CD14-positive monocyte (primary cell): ENCODE measurements around the gene LRRC28. TPM values are rescaled to one million over a fixed set of nuclear protein-coding genes. Genes with fewer than 3 reads are reported as not detected.

Experiments used
- DNase-seq, 3 donors: peaks; one replicate each; pipeline ENCODE4 v3.0.0-alpha.2; 2011 to 2022
- H2AFZ ChIP-seq: 2 replicates; pipeline ENCODE4 v1.6.0; 2012; ENCODE audit warnings: mild to moderate bottlenecking, low read depth, low read length, inconsistent platforms; ENCODE audit not compliant: insufficient read depth, poor library complexity, severe bottlenecking
- H3K27ac ChIP-seq, 2 donors: 1 replicate in 1 of 2; 2 replicates in 1 of 2; pipeline ENCODE4 v1.5.1; 2012 to 2013; ENCODE audit warnings: low read length in 2 of 2, control low read depth in 1 of 2, inconsistent platforms in 1 of 2, low read depth in 1 of 2, mild to moderate bottlenecking in 1 of 2
- H3K27me3 ChIP-seq, 2 donors: one replicate each; pipeline versions ENCODE4 v1.6.0 to v1.6.1; 2011 to 2013; ENCODE audit warnings: low read length in 2 of 2; ENCODE audit not compliant: control insufficient read depth in 2 of 2, insufficient read depth in 2 of 2
- H3K36me3 ChIP-seq, 2 donors: replicated peaks in 1 of 2; 1 replicate in 1 of 2; 2 replicates in 1 of 2; pipeline versions ENCODE4 v1.5.1 to v1.6.1; 2012 to 2013; ENCODE audit warnings: low read length in 2 of 2, control low read depth in 1 of 2, inconsistent platforms in 1 of 2, mild to moderate bottlenecking in 1 of 2; ENCODE audit not compliant: insufficient read depth in 2 of 2, control insufficient read depth in 1 of 2
- H3K4me1 ChIP-seq, 2 donors: 1 replicate in 1 of 2; 2 replicates in 1 of 2; pipeline versions ENCODE4 v1.5.1 to v1.6.1; 2012 to 2013; ENCODE audit warnings: low read length in 2 of 2, control low read depth in 1 of 2, inconsistent platforms in 1 of 2, mild to moderate bottlenecking in 1 of 2, moderate library complexity in 1 of 2; ENCODE audit not compliant: insufficient read depth in 2 of 2, control insufficient read depth in 1 of 2
- H3K4me2 ChIP-seq: replicated peaks from 2 replicates; pipeline ENCODE3; 2012; ENCODE audit warnings: low read length, moderate library complexity, mild to moderate bottlenecking; ENCODE audit not compliant: poor library complexity, severe bottlenecking; ENCODE audit errors: extremely low read depth
- H3K4me3 ChIP-seq, 3 experiments: fragments of 200-600 bp in 1 of 3; sonication (generic) in 1 of 3; replicated peaks in 1 of 3; 1 replicate in 2 of 3; 2 replicates in 1 of 3; pipeline ENCODE4 v1.5.1; 2011 to 2013; ENCODE audit warnings: low read length in 3 of 3, mild to moderate bottlenecking in 3 of 3, control low read depth in 2 of 3, low read depth in 2 of 3, inconsistent platforms in 1 of 3, moderate library complexity in 1 of 3
- H3K79me2 ChIP-seq: 2 replicates; pipeline ENCODE4 v1.6.0; 2012; ENCODE audit warnings: mild to moderate bottlenecking, control low read depth, inconsistent platforms, low read length, moderate library complexity; ENCODE audit not compliant: insufficient read depth
- H3K9ac ChIP-seq: 2 replicates; pipeline ENCODE4 v1.6.0; 2017; ENCODE audit warnings: low read length, mild to moderate bottlenecking; ENCODE audit not compliant: insufficient read depth, poor library complexity, severe bottlenecking
- H3K9me3 ChIP-seq, 2 donors: replicated peaks in 1 of 2; 1 replicate in 1 of 2; 2 replicates in 1 of 2; pipeline versions ENCODE4 v1.5.1 to v1.6.1; 2012 to 2013; ENCODE audit warnings: low read length in 2 of 2, control low read depth in 1 of 2; ENCODE audit not compliant: control insufficient read depth in 1 of 2, insufficient read depth in 1 of 2
- H4K20me1 ChIP-seq: 2 replicates; pipeline ENCODE4 v1.6.0; 2012; ENCODE audit warnings: mild to moderate bottlenecking, low read length, control low read depth, moderate library complexity; ENCODE audit not compliant: insufficient read depth
- H3K27ac Mint-ChIP-seq, 7 donors: one replicate each; pipeline ENCODE4 v1.8.0; 2020; ENCODE audit warnings: mild to moderate bottlenecking in 7 of 7, mixed read lengths in 7 of 7, moderate library complexity in 6 of 7, inconsistent platforms in 2 of 7
- H3K27me3 Mint-ChIP-seq, 3 donors: one replicate each; pipeline ENCODE4 v1.8.0; 2021 to 2022; ENCODE audit warnings: low read depth in 3 of 3, mild to moderate bottlenecking in 3 of 3, mixed read lengths in 3 of 3, moderate library complexity in 3 of 3, inconsistent platforms in 1 of 3
- H3K36me3 Mint-ChIP-seq, 2 donors: one replicate each; pipeline ENCODE4 v1.8.0; 2020; ENCODE audit warnings: mixed read lengths in 2 of 2, inconsistent platforms in 1 of 2, mild to moderate bottlenecking in 1 of 2
- H3K4me1 Mint-ChIP-seq: one replicate; pipeline ENCODE4 v1.8.0; 2020; ENCODE audit warnings: mild to moderate bottlenecking, mixed read lengths
- H3K4me3 Mint-ChIP-seq, 2 donors: one replicate each; pipeline ENCODE4 v1.8.0; 2020; ENCODE audit warnings: mild to moderate bottlenecking in 2 of 2, mixed read lengths in 2 of 2, moderate library complexity in 1 of 2
- H3K9me3 Mint-ChIP-seq, 7 donors: one replicate each; pipeline ENCODE4 v1.8.0; 2020 to 2022; ENCODE audit warnings: mixed read lengths in 7 of 7, mild to moderate bottlenecking in 6 of 7, moderate library complexity in 6 of 7, inconsistent platforms in 2 of 7
- WGBS: methylation state at CpG from one replicate; pipeline ENCODE4 v1.1.5; 2013; ENCODE audit warnings: missing lambda C conversion rate; ENCODE audit not compliant: insufficient coverage; 5-methylcytosine and 5-hydroxymethylcytosine counted together
- intact Hi-C, 2 donors: fragments of 100-400 bp; cut with micrococcal nuclease; formaldehyde crosslinking; loops; one replicate each; pipeline versions ENCODE4 v1.15.0 to v1.15.1; 2023
- polyA plus RNA-seq, 3 donors: library from polyadenylated mRNA; depleted of rRNA in 1 of 3; unstranded in 2 of 3; stranded (reverse) in 1 of 3; fragments of 300-500 nt in 2 of 3; fragments of >200 nt in 1 of 3; fragmentation: Illumina TruSeq in 2 of 3; gene quantifications; 1 replicate in 2 of 3; 2 replicates in 1 of 3; pipeline ENCODE4 v1.2.3, GENCODE V29; 2012 to 2021
- TF ChIP-seq, protein P1 (sequence below): fragments of 200-600 bp; IDR thresholded peaks from one replicate; pipeline ENCODE4 v1.8.0; 2022; ENCODE audit warnings: antibody characterized with exemption, mild to moderate bottlenecking

Gene LRRC28
- polyA plus RNA-seq, 3 donors = 18.6 to 25.3 (median 19.8) TPM

DNA sequence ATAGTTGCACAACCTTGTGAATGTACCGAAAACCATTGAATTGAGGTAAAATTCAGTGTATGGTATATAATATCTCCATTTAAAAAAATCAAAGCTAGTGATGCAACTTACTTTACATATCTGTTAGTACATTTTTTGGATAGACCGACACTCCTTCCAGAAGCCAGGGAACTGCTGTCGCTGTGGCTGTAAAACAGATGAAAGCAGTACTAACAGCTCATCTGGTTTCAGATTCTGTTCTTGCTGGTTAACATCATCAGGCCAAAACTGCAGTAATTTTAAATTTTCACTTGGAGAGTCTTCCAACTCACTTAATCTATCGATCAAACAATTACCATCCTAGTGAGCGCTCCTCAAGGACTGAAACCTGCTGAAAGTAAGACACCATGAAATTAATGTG is 145.1 kb downstream of the LRRC28 start:
- Mint-ChIP-seq H3K27me3 (peaks cover 4 to 13% (median 5%) of the 10 kb centered on the region in 3 donors), H3K27ac (no peak overlapping the region), H3K36me3 (no peaks in the 10 kb centered on the region), H3K4me1 (peaks cover 6% of the 10 kb centered on the region), H3K9me3 (peaks cover 0 to 16% (median 6%) of the 10 kb centered on the region in 7 donors), H3K4me3 (no peak overlapping the region)
- Histone ChIP-seq H3K4me2 (no peak overlapping the region), H3K79me2 (no peaks in the 10 kb centered on the region), H3K36me3 (no peaks in the 10 kb centered on the region), H3K4me3 (no peak overlapping the region), H2AFZ (no peak overlapping the region), H3K27me3 (peaks cover 0 to 2% of the 10 kb centered on the region in 2 donors), H3K4me1 (no peaks in the 10 kb centered on the region), H4K20me1 (no peaks in the 10 kb centered on the region), H3K27ac (no peak overlapping the region), H3K9me3 (no peaks in the 10 kb centered on the region), H3K9ac (no peak overlapping the region)
- intact Hi-C loops = no loop called here
- WGBS = 80% methylated on average over 1 of the region's 5 CpGs
- no peak for DNase-seq
- TF ChIP-seq, protein P1, sequence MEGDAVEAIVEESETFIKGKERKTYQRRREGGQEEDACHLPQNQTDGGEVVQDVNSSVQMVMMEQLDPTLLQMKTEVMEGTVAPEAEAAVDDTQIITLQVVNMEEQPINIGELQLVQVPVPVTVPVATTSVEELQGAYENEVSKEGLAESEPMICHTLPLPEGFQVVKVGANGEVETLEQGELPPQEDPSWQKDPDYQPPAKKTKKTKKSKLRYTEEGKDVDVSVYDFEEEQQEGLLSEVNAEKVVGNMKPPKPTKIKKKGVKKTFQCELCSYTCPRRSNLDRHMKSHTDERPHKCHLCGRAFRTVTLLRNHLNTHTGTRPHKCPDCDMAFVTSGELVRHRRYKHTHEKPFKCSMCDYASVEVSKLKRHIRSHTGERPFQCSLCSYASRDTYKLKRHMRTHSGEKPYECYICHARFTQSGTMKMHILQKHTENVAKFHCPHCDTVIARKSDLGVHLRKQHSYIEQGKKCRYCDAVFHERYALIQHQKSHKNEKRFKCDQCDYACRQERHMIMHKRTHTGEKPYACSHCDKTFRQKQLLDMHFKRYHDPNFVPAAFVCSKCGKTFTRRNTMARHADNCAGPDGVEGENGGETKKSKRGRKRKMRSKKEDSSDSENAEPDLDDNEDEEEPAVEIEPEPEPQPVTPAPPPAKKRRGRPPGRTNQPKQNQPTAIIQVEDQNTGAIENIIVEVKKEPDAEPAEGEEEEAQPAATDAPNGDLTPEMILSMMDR = no peak

DNA sequence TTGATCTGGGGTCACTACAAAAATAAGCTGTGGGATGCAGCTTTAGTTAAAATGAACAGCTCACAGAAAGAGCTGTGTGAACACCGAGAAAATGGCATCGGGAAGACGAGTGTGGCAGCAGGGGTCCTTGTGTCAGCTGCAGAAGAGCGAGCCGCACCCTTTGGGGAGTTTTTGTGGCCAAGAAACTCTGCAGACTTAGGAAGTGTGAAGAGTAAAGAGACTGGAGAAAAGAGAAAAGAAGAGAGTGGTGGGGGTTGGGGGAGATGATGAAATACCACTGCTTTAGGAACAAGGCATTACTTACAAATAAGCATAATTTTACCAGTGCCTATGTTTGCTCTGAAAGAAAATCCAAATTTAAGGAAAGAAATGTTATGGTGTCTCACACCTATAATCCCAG is 147.8 kb downstream of the LRRC28 start:
- H3K4me1 ChIP-seq = no peaks in the 10 kb centered on the region
- Mint-ChIP-seq H3K27me3 (peaks cover 2 to 6% (median 5%) of the 10 kb centered on the region in 3 donors), H3K27ac (peak overlapping the region in 1 of 7 donors; percentile 43), H3K9me3 (peaks cover 0 to 2% (median 0%) of the 10 kb centered on the region in 7 donors), H3K36me3 (no peaks in the 10 kb centered on the region), H3K4me3 (no peak overlapping the region), H3K4me1 (peaks cover 12% of the 10 kb centered on the region)
- H3K27ac ChIP-seq = no peak overlapping the region
- H3K9me3 ChIP-seq = no peaks in the 10 kb centered on the region
- intact Hi-C loops = no loop called here
- H3K9ac ChIP-seq = no peak overlapping the region
- 75% methylated on average over 5 of the region's 5 CpGs for WGBS
- H3K36me3 ChIP-seq = no peaks in the 10 kb centered on the region
- H3K4me3 ChIP-seq = no peak overlapping the region
- peaks cover 0 to 2% of the 10 kb centered on the region in 2 donors for H3K27me3 ChIP-seq
- H3K4me2 ChIP-seq = no peak overlapping the region
- no peak overlapping the region for H2AFZ ChIP-seq
- no peaks in the 10 kb centered on the region for H4K20me1 ChIP-seq
- TF ChIP-seq, protein P1 = no peak
- no peak for DNase-seq
- no peaks in the 10 kb centered on the region for H3K79me2 ChIP-seq
